HG02642 (cell line): ENCODE data around the gene ZFP69.
A peak's percentile ranks its signal among the peaks of the same experiment; 100 is the strongest.

Experiments used
- ATAC-seq: cut with Tn5 transposase; IDR thresholded peaks from one replicate; pipeline ENCODE4 v1.9.1; 2021; ENCODE audit warnings: mild to moderate bottlenecking; ENCODE audit not compliant: unreplicated experiment, poor library complexity

ZFP69 gene

DNA sequence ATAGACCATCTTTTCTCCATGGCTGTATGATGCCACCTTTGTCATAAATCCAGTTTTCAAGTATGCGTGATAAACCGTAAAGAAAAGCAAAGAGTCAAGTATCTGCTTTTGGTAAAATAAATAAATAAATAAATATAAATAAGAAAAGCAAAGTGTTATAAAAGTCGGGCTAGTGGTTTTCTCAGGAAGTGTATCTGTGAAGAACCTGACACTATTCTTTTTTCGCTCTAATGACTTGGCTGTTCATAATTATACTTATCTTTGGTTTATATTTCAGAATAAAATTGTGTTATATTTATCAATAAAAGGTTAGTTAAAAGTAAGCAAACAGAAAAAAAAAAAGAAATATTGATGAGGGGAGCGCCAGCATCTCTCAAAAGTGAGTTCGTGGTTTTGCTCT lies 30.9 kb downstream of the ZFP69 start:
- ATAC-seq, result no peak

DNA sequence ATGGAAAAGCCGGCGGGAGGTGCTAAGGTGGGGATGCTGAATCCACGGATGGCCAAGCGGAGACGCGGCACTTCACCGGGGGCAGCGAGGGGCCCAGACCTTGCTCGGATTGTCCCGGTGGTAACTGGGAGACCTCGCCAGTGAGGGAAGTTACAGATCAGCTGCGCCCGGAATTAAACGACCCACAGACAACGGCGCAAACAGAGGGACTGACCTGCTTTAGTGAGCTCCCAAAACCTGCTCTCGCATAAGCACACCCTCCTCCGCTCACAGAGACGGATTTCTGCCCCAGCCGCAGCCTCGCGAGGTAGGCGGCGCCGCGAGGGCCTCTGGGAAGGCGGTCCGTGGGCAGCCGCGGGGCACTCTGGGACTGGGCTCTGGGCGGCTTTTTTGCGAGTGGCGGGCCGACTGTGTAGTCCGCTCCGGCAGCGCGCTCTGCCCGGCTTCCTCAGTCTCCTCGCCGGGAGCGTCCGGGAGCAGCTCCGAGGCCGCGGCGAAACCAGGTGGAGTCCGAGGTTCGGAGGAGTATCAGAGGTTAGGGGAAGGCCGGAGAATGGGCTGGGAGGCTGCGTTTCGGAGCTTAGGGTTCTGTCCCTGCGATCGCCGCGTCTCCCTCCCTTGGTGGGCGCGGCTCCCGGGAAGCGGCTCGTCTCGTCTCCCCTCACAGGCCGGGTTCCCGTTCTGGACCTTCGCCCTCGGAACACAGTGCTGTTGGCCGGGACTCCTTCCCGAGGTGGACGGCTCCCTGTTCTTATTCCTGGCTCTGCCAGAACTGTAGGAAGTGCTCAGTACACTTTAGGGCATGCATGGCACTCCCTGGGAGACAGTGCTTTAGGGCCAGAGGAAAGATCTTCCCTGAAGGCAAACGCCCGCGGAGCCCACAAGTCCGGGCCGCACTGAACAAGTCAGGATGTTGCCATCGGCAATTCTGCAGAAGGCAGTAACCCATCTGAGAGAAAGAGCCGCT lies 31.6 kb downstream of the ZFP69 start, which contains the start of gene EXO5:
TSS of gene EXO5 (plus strand) at position 393 of the 967 bp plus-strand sequence. CDS start 5,778 bp downstream, outside the sequence.
- peak; percentile 96 for ATAC-seq

DNA sequence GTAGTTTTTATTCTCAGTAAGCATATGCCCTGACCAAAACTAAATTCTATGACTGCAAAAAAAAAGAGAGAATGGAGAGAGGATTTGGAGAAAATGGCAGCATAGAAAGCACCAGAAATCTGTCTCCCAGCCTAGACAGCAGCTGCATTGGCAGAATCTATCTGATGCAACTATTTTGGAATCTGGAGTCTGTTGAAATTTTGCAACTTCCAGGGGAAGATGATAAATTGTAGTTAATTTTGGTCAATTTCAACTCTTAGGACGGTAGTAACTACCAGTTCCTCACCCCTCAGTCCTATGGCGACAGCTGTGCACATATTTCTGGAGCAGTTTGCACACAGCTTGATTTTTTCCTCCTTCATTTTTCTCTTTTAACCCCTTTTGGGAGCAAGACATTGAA lies 42.4 kb downstream of the ZFP69 start:
- ATAC-seq, result no peak

DNA sequence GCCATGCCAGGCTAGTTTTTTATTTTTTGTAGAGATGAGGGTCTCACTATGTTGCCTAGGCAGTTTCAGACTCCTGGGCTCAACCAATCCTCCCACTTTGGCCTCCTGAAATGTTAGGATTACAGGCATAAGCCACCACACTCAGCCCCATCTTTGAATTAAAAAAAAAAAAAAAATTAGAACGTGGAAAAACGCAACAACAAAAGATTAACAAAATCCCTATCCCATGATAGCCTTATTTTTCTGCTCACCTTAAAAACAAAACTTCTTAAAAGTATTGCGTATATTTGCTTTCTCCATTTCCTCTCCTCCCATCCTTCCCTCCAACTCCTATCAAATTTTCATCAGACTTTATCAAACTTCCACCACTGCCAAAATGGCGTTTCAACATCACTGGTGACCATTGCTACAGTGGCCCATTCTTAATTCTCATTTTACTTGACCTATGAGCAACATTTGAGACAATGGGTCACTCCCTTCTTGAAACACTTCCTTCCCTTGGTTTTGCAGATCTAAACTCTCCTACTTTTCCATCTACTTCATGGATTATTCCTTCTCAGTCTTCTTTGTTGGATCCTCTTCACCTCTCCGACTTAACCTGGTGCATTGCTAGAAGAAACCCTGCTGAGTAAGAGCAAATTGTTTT lies 53.8 kb downstream of the ZFP69 start:
- no peak for ATAC-seq

DNA sequence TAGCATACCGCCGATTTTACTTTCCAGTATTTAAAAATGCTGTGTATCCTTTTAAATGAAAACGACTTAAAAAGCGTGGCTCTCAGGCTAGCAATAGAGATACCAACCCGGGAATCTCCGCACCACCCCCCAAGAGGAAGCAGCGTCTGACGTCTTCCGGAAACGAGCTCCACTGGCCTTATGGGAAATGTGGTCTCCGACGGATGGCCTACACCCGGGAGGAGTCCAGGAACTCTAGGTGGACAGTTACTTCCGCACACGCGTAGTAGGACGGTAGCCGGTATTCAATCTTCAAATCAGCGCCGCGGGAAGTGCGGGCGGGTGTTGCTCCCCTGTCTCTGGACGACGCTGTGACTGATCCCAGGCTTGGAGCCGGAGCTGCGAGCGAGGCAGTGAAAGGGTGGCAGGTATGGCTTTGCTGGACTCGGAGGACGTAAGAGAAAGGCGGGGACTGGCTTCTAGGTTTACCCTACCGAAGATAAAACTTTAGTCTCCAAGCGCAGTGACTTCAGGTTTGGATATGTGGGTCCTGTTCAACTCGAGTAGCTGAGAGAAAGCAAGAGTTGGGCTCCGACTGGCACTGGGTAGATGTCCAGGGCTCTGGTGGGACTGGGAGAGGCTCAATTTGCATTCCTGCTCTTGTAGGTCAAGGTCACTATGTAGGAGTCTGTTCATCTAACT lies 54.4 kb downstream of the ZFP69 start, which contains the start of gene ZNF684:
TSS of gene ZNF684 (plus strand) at position 257 of the 681 bp plus-strand sequence. CDS start 1,530 bp downstream, outside the sequence.
- peak; percentile 94 for ATAC-seq

DNA sequence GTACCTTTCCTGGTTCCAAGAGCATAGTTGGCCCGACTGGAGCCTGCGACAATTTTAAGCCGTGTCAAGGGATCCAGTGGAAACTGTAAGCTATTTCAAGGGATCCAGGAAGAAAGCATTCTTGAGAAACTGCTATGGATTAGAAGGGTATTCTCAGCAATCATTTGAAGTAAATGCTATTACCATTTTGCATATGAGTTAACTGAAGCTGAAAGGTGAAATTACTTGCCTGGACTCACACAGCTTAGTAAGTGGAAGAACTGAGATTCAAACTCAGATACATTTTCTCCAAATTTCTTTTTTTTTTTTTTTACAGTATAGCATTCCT lies 54.9 kb downstream of the ZFP69 start:
- ATAC-seq, result no peak

DNA sequence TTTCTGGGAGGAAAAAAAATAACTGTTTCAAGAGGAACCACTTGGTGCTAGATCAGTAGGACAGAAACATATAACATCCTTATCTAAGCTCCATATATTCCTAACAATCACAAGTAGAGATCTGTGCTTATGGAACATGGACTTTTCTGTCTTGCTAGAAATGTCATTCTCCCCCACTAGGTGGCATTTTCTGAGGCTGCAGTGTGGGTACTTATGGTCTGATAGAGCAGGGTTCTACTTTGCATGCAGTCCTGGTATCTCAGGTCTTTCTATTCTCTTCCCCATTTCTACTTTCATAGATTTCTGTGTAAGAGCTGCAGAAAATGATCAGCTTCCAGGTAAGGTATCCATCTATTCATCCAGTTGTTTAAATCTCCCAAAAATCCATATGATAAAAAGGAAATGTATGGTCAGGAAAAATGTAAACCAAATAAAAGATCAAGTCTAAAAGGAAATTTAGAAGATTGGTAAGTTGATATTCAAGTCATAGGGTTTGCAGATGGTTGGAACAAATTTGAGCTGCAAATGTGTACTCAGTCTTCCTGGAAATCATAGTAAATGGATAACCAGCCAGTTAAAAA lies 55.8 kb downstream of the ZFP69 start:
- no peak for ATAC-seq

DNA sequence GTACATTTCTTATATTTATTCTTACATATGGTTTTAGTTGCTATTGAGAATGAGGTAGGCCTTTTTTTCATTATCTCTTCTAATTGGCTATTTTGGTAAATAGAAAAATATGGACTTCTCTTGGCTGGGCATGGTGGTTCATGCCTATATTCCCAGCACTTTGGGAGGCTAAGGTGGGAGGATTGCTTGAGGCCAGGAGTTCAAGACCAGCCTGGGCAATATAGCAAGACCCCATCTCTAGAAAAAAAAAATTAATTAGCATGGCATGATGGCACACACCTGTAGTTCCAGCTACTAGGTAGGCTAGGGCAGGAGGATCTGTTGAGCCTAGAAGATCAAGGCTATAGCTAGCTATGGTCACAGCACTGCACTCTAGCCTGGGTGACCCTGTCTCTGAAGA lies 57.5 kb downstream of the ZFP69 start:
- ATAC-seq, result no peak

DNA sequence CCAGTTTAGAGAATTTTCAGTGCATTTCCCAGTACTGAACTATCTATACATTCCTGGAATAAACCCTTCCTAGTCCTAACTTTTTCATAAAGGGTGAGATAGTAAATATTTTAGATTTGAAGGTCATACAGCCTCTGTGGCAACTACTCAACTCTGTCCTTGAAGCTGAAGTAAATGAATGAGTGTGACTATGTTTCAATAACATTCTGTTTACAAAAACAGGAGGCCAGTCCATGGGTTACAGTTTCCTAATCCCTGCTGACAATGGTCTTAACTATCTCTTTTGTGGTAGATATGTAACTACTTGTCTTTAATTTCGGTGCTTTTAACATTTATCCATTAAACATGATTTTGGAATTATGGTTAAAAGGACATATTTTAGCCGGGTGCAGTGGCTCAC lies 58.6 kb downstream of the ZFP69 start:
- no peak for ATAC-seq

DNA sequence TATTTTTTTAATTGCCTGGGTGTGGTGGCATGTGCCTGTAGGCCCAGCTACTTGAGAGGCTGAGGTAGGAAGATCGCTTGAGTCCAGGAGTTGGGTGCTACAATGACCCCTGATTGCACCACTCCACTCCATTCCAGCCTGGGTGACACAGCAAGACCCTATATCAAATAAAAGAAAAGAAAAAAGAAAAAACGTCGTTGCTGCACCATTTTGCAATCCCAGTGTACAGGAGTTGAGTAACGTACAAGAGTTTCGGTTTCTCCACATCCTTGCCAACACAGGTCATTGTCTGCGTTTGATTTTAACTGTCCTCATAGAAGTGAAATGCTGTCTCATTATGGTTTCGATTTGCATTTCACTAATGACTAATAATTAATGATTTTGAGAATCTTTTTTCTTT lies 62.2 kb downstream of the ZFP69 start:
- no peak for ATAC-seq
